HG02610 (cell line): ENCODE data around the gene ENTPD3.

ENCODE experiments used
- ATAC-seq: cut with Tn5 transposase; IDR thresholded peaks from one replicate; pipeline ENCODE4 v1.9.1; 2021; ENCODE audit warnings: mild to moderate bottlenecking, moderate library complexity; ENCODE audit not compliant: unreplicated experiment

Gene ENTPD3, protein sequence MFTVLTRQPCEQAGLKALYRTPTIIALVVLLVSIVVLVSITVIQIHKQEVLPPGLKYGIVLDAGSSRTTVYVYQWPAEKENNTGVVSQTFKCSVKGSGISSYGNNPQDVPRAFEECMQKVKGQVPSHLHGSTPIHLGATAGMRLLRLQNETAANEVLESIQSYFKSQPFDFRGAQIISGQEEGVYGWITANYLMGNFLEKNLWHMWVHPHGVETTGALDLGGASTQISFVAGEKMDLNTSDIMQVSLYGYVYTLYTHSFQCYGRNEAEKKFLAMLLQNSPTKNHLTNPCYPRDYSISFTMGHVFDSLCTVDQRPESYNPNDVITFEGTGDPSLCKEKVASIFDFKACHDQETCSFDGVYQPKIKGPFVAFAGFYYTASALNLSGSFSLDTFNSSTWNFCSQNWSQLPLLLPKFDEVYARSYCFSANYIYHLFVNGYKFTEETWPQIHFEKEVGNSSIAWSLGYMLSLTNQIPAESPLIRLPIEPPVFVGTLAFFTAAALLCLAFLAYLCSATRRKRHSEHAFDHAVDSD

DNA sequence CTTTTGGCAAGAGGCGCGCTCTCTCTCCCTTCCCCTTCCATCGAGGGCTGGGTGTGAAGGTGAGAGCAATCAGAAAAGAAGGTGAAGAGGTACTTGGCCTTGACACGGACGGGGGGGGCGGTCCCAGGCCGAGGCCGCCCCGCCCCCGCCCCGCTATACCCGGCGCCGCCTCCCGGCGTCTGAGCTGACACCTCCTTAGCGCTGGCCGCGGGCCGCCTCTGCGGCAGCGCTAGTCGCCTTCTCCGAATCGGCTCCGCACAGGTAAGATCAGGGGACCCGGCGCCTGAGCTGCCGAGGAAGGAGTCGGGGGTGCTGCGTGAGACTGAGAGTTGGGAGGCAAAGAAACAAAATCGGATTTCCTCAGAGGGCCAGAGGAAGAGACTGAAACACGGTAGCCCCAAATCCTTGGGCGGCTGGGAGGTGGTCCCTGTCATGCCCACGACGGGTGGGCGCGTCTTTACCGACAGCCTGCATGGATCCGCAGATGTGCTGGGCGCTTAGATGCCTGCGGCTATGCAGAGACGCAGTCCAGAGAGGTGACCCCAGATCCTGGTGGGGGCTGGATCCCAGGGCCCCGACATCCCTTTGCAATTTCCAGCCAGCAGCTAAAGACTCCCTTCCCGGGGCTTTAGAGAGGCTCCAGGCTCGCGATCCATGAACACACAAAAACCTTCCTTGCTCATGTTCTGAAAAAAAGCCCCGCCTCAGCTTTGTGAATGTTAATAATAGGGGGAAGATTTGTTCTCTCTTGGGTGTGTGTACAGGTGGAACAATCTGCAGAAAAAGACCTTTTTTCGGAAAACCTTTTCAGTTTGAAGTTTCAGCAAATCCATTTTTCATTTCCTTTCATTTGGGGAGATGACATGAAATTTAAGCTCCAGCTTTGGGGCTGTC, at the start of gene ENTPD3:
TSS of gene ENTPD3 (plus strand) at position 184 of the 894 bp plus-strand sequence. CDS start 874 bp downstream, outside the sequence.
- no peak for ATAC-seq

DNA sequence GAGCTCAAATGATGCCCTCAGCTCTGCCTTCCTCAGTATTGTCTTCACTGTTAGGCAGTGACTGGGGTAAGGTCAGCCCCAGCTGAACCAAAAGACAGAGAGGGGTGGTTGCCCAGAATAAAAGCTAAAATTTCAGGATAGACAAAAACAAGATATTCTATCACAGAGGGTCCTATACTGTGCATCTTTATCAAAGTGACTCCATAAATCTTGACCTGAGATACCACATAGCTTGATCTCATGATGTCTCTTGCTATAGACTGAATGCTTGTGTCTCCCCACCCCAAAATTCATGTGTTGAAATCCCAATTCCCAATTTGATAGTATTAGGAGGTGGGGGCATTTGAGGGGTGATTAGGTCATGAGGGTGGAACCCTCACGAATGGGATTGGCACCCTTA, 47.1 kb upstream of the ENTPD3 start:
- ATAC-seq, result no peak

DNA sequence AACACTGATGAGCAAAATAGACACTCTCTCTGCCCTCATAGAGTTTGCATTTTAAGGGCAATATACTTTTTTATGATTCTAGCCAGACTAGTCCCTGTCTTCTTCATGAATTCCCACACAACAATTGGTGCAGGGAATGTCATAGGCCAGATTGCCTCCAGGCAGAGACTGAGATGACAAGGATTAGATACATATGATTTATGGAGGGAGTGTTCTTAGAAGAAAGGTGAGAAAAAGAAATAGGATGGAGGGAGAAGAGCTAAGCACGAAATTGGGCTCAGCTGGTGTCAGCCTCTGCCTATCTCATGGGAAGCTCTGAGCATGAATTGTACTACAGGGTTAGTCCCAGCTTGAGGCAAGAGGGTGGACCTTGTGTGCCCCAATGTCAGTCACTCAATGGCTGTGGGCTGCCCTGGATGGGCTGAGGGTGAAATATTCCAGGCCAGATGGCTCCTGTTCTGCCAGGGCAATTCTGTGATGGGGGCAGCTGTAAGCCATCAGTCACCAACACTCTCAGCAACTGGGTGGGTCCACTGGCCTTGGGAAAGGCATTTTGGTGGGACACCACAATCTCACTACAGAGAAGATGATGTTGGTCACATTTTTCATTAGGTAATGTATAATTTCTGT, 46.3 kb upstream of the ENTPD3 start:
- ATAC-seq, result no peak

DNA sequence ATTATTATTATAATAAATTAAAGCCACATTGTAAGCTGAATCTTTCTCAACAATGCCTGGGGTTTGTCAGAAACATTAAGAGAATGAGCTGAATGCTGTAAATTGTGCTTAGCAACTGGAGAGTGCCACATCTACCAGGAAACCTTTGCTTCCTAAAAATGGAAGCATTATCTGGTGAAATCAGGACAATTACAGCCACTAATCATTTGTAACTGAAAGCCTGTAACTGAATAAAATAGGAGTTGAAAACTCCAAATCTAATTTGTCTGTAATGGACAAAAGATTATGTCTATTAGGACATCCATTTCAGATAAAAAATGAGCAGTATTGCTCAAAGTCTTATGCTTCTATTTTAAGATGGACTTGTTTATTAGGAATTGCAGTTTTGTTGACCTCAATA, 45.3 kb upstream of the ENTPD3 start:
- no peak for ATAC-seq

DNA sequence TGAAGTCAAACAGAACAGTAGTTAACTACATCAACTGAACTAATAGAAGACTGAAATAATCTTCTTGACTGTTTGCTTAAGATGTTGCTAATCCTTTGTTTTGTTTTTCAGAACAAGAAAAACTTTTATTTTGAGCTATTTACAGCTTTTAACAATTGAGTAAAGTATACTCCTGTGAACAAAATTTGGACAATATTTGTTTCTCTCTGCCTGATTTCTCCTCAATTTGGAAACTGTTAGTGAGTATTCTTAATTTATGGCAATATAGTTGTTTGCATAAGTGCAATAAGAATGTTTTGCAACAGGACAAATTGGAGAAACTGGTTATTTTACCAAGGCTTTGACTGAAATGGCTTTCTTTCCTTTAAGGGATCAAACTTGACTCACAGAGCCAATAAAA, 36.5 kb upstream of the ENTPD3 start:
- no peak for ATAC-seq

DNA sequence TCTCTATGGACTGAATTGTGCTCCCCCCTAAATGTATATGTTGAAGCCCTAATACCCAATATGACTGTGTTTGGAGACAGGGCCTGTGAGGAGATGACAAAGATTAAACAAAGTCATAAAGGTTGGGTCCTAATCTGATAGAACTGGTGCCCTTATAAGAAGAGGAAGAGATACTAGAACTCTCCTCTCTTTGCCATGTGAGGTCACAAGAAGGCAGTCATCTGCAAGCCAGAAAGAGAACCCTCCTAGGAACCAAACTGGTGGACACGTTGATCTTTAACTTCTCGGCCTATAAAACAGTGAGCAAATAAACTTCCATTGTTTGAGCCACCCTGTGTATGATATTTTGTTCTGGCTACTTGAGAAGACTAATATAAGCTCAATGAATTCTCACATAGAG, 31.6 kb upstream of the ENTPD3 start:
- no peak for ATAC-seq

DNA sequence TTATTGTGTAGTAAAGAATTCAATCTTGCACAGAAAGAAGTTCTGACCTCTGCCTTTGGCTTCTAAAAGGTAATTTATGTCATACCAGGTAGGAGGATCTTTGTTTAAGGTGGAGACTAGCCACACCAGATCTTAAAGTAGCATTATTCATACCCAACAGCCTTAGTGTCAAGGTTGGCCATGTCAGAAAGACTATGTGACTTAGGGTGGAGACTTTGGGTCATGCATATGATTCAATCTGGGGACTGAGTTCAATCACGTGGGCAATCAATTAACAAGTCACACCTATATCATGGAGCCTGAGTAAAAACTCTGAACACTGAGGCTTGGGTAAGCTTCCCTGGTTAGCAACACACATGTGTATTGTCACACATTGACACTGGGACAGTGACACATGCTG, 28.5 kb upstream of the ENTPD3 start:
- ATAC-seq, result no peak

DNA sequence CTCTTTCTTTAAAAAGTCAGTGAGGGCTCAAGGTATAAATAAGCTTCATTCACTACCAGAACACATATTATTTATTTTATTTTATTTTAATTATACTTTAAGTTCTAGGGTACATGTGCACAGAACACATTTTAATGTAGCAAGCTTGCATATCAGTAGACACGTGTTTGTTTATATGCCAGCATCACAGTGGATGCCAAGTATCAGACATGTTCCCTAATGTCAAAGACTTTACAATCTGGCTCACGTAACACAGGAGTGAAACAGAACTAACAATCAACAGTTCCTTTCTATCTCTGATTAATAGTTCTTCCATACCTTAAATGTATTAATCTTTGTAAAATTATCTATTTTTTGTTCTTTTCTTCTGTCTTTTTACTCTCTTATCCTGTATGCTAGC, 23.3 kb upstream of the ENTPD3 start:
- ATAC-seq, result no peak

DNA sequence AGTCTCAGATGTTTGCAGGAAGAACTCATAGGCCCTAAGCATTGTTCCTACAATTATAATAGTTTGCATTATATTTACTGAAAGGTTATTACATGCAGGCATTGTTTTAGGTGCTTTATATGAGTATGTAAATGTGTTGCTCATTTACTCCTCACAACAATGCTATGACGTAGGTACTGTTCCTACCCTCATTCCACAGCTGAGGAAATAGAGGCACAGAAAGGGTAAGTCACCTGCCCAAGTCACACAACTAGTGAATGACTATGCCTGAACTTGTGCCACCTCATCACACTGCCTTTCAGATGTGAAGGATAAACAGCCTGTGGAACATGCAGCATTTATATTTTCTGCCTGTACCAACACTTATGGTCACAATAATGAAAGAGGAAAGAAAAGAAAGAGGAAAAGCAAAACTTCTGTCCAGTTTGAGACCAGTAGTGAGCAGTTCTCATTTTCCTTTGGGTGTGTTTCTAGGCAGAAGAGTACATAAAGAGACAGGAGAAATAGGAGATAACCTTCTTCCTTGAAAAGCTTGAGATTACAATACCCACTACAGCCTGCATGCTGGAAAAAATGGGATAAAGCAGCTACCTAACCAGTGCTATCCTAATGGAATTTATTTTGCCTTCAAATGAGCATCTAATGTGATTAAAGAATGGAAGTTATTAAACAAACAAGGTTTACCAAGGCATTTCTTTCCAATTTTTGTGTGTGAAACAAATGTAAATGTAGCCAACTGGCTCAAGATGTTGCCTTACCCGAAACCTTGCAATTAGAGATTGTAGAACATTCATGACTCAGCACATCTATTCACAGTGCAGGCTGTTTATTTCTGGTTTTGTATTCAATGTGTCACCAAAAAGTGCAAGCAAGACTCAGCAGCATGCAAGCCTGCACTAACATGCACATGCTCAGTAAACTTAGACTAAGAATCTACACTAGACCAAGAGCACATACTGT, 20.5 kb upstream of the ENTPD3 start:
- no peak for ATAC-seq

DNA sequence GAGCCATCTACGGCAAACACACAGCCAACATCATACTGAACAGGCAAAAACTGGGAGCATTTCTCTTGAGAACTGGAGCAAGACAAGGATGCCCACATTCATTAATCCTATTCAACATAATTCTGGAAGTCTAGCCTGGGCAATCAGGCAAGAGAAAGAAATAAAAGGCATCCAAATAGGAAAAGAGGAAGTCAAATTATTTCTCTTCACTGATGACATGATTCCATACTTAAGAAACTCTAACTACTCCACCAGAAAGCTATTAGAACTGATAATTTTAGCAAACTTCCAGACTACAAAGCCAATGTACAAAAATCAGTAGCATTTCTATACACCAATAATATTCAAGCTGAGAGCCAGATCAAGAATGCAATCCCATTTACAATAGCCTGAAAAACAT, 17.3 kb upstream of the ENTPD3 start:
- ATAC-seq, result no peak

DNA sequence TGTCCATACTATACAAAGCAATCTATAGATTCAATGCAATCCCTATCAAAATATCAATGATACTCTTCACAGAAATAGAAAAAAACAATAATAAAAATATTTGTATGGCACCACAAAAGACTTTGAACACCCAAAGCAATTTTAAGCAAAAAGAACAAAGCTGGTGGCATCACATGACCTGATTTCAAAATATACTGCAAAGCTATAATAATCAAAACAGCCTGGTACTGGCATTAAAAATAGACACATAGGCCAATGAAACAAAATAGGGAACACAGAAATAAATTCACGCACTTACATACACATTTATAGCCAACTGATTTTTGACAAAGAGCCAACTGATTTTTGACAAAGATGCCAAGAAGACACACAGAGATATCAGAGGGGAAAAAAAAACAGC, 9.2 kb upstream of the ENTPD3 start:
- ATAC-seq, result no peak

DNA sequence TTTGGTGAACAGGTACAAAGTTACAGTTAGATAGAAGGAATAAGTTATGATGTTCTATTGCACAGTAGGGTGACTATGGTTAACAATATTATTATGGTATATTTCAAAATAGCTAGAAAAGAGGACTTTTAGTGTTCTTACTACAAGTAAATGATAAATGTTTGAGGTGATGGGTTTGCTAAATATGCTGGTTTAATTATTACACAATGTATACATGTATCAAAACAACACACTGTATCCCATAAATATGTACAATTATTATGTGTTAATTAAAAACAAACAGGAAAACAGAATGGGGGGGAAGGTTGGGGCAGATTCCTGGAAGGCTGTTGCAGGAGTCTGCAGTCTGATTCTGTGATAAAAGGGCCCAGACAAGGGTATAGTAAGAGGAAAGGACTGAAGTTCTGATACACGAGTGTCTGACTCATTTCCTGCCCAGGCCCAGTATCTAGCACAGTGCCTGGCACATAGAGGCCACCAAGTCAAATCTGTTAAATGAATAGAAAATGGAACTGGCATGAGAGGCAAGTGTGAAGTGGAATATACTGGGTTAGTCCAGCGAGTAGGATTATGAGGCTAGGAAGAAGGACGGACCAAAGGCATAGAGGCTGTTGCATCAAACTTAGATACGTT, 7.2 kb upstream of the ENTPD3 start:
- ATAC-seq, result no peak

DNA sequence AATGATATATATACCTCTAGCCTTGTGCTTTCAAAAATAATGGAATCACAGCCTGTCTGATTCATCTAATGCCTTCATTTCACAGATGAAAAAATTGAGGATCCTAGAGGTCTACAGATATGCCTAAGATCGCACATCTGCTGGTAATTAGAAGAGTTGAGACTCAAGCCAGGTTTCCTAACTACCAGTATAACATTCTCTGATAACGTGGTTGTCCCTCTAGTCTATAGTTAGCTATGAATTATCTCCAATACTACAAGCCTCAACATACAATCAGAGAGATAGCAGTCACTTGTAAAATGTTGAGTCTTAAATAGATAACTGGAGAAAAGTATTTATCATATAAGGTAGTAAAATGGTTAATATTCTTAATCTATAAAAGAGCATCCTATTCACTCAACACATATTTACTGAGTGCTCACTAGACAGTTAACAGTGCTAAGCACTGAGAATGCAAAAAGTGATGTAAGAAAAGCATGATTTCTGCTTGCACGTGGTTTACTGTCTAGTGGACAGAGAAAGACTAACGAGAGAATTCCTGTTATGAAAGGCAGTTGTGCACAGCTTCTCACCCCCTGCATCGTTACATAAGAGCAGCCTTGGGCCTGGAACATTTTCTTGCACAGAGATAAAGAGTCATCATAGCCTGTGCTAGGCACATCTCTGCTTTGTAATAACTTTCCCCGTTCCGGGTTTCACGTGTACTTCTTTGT, 4.9 kb upstream of the ENTPD3 start:
- ATAC-seq, result no peak

DNA sequence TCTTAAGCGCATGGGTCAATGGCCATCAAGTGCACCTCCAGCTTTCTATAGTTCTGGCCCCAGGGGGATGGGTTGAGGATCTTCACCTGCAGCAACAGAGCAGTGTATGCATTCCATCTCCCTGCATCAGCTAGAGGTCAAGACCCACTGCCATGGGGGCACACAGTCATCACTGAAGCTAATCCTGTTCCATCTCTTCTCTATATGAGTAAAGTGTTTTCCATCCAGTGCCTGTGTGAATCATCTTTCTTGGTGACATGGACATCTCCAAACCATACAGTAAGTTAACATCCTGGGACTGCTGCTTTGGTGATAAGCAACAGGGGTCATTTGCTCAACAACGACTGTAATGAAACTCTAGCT, 4.4 kb upstream of the ENTPD3 start:
- ATAC-seq, result no peak

DNA sequence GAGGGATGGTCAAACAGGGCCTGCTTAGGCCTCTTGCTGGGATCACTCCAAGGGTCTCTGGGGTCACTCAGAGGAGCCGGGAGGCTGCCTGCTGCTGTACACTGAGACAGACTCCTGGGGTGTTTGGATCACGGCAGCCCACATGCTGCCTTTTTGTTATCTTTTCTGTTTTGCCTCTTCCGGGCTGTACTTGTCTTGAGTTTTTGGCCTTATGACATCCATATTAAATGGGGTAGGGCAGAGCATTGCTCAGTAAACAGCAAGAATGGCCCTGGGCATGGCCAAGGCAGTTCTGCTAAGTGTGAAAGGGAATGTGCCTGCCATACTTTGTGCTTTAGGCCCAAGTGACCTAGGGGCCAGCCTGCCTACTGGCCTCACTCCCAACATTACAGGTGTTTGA, 771 bp upstream of the ENTPD3 start:
- ATAC-seq, result no peak

DNA sequence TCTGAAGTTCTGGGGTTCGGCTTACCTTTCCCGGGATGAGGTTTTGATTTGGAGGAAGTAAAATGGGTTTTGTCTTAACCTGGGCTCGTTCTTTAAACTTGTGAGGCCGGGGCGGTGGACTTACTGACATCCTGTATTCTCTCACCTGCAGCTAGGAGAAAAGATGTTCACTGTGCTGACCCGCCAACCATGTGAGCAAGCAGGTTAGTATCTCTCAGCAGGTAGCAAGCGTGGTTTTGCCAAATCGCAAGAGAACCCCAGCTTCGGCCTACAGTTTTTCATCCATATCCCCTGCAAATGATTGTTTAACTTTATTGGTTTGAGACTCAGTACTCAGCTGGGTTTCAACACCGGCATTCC, 891 bp downstream of the ENTPD3 start:
- no peak for ATAC-seq

DNA sequence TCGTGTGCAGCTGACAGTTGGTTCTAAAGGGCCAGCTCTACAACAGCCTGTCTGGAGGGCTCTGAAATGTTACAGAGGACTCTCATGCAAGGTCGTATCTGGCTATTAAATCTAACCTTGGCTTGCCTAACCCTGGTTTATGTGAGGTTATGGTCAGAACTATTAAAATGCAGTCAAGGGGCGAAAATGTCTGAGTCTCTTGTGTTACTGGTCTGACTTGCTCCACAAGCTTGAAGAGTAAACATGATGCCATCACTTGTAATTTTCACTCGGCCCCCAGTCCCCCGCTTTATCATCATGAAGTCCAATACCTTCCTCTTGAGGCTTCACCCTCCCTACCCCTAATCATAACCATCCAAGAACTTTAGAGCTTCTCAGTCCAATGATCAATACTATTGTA, 9.4 kb downstream of the ENTPD3 start:
- ATAC-seq, result no peak

DNA sequence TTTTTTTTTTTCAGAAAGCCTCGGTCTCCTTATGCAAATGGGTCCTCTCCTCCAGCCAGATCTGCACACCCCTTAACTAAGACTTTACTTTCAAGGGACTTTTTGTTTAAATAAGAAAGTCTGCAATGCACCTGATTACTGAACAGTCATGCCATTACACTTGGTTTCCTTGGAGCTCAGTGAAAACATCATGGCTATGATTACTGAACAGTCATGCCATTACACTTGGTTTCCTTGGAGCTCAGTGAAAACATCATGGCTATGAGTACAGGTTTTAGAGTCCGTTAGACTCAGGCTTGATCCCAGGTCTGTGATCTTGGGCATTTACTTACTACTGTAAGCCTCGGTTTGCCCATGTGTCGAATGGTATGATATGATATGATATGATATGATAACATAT, 10.1 kb downstream of the ENTPD3 start:
- no peak for ATAC-seq

DNA sequence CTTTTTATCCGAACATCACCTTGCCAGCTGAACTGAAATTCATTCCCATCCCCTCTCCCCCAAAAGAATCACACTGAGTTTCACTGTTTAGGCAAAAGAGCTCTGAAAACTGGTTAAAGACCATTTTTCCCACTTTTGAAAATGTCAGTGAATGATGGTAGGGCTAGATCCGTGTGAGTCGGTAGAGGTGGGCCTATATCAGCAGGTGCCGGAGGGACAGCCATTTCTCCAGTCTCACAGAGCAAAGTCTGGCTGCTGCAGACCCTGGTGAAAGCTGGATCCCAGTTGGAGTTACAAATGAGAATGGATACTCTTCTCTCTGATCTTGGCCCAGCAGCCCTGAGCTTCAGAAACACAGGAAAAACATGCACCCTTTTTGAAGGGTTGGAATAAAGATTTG, 10.9 kb downstream of the ENTPD3 start:
- ATAC-seq, result no peak
